Measurements from ENCODE around the gene CEP295NL. TPM values are rescaled to one million over a fixed set of nuclear protein-coding genes. Genes with fewer than 3 reads are reported as not detected.
A peak's percentile ranks its signal among the peaks of the same experiment; 100 is the strongest.

CEP295NL gene
- polyA plus RNA-seq, 3 donors: 0.38 to 0.81 TPM; not detected in 1

- Histone ChIP-seq H3K36me3 (replicated peaks in 1 of 2; ENCODE audit: control insufficient read depth in 1 of 2, insufficient read depth in 2 of 2, low read length in 2 of 2) (peaks cover 34 to 43% of the 10 kb centered on the region in 2 donors), H3K4me1 (ENCODE audit: control insufficient read depth in 1 of 2, insufficient read depth in 2 of 2, low read length in 2 of 2) (peaks cover 41 to 71% of the 10 kb centered on the region in 2 donors), H3K9ac (ENCODE audit: insufficient read depth, low read length, poor library complexity, severe bottlenecking) (no peak overlapping the region), H3K9me3 (replicated peaks in 1 of 2; ENCODE audit: control insufficient read depth in 1 of 2, insufficient read depth in 1 of 2, low read length in 2 of 2) (no peaks in the 10 kb centered on the region), H3K27me3 (ENCODE audit: control insufficient read depth in 2 of 2, insufficient read depth in 2 of 2, low read length in 2 of 2) (no peaks in the 10 kb centered on the region), H2AFZ (ENCODE audit: insufficient read depth, low read depth, low read length, poor library complexity, severe bottlenecking) (no peak overlapping the region), H3K27ac (ENCODE audit: low read depth in 1 of 2, low read length in 2 of 2) (peak overlapping the region; percentile 81 to 84), H3K79me2 (ENCODE audit: insufficient read depth, low read length) (peaks cover 55% of the 10 kb centered on the region), H3K4me3 (replicated peaks in 1 of 3; ENCODE audit: low read depth in 2 of 3, low read length in 3 of 3) (no peak overlapping the region), H4K20me1 (ENCODE audit: insufficient read depth, low read length) (peaks cover 72% of the 10 kb centered on the region), H3K4me2 (replicated peaks; ENCODE audit: extremely low read depth, low read length, poor library complexity, severe bottlenecking) (peak overlapping the region; percentile 25)
- H3K9me3 Mint-ChIP-seq: no peaks in the 10 kb centered on the region
- 39% methylated on average over 11 of the region's 19 CpGs for WGBS (ENCODE audit: insufficient coverage)
- peak; percentile 92 for TF ChIP-seq CTCF (IDR thresholded peaks at IDR 0.05)
- H3K36me3 Mint-ChIP-seq: peaks cover 54 to 70% of the 10 kb centered on the region in 2 donors
- intact Hi-C loops (cut with micrococcal nuclease): loop anchor here in 1 of 2 donors (5.0 kb wide), 1 partner anchor 106 kb away; no protein-coding TSS in a partner anchor
- peak; percentile 64 to 78 (median 78) for DNase-seq
- peaks cover 0 to 2% (median 1%) of the 10 kb centered on the region in 3 donors for H3K27me3 Mint-ChIP-seq (ENCODE audit: low read depth in 3 of 3)
- no peak overlapping the region for H3K4me3 Mint-ChIP-seq
- peak overlapping the region; percentile 64 to 96 (median 92) for H3K27ac Mint-ChIP-seq
- peaks cover 50% of the 10 kb centered on the region for H3K4me1 Mint-ChIP-seq
Observed at GRCh38 chr17:78865682-78866390, 37.2 kb downstream of the CEP295NL start.

GRCh38 chr17:78864117-78864516, 38.9 kb downstream of the CEP295NL start:
- no peak for DNase-seq
- Mint-ChIP-seq H3K27me3 (ENCODE audit: low read depth in 3 of 3) (peaks cover 0 to 1% (median 0%) of the 10 kb centered on the region in 3 donors), H3K4me3 (no peak overlapping the region), H3K9me3 (no peaks in the 10 kb centered on the region), H3K4me1 (peaks cover 52% of the 10 kb centered on the region), H3K27ac (peak overlapping the region; percentile 63 to 88 (median 79)), H3K36me3 (peaks cover 44 to 65% of the 10 kb centered on the region in 2 donors)
- no peaks in the 10 kb centered on the region for H3K27me3 ChIP-seq (ENCODE audit: control insufficient read depth in 2 of 2, insufficient read depth in 2 of 2, low read length in 2 of 2)
- no peak overlapping the region for H3K4me3 ChIP-seq (replicated peaks in 1 of 3; ENCODE audit: low read depth in 2 of 3, low read length in 3 of 3)
- H3K9me3 ChIP-seq (replicated peaks in 1 of 2; ENCODE audit: control insufficient read depth in 1 of 2, insufficient read depth in 1 of 2, low read length in 2 of 2): no peaks in the 10 kb centered on the region
- no peak overlapping the region for H3K9ac ChIP-seq (ENCODE audit: insufficient read depth, low read length, poor library complexity, severe bottlenecking)
- no peak overlapping the region for H2AFZ ChIP-seq (ENCODE audit: insufficient read depth, low read depth, low read length, poor library complexity, severe bottlenecking)
- peaks cover 41 to 71% of the 10 kb centered on the region in 2 donors for H3K4me1 ChIP-seq (ENCODE audit: control insufficient read depth in 1 of 2, insufficient read depth in 2 of 2, low read length in 2 of 2)
- peaks cover 28 to 37% of the 10 kb centered on the region in 2 donors for H3K36me3 ChIP-seq (replicated peaks in 1 of 2; ENCODE audit: control insufficient read depth in 1 of 2, insufficient read depth in 2 of 2, low read length in 2 of 2)
- WGBS (ENCODE audit: insufficient coverage): no CpG with 5 or more reads among the region's 1 CpG
- H3K79me2 ChIP-seq (ENCODE audit: insufficient read depth, low read length): peaks cover 49% of the 10 kb centered on the region
- H3K4me2 ChIP-seq (replicated peaks; ENCODE audit: extremely low read depth, low read length, poor library complexity, severe bottlenecking): no peak overlapping the region
- intact Hi-C loops (cut with micrococcal nuclease): loop anchor here (5.0 kb wide), 2 partner anchors 58 to 123 kb away; no protein-coding TSS in a partner anchor
- peak overlapping the region in 1 of 2 donors; percentile 93 for H3K27ac ChIP-seq (ENCODE audit: low read depth in 1 of 2, low read length in 2 of 2)
- H4K20me1 ChIP-seq (ENCODE audit: insufficient read depth, low read length): peaks cover 73% of the 10 kb centered on the region
- no peak for TF ChIP-seq CTCF (IDR thresholded peaks at IDR 0.05)

All from CD14-positive monocyte (primary cell).